Ascending aorta (tissue), 2 donors: Measurements from ENCODE around the gene EIF3J. TPM values are rescaled to one million over a fixed set of nuclear protein-coding genes. Genes with fewer than 3 reads are reported as not detected.

Source experiments
- DNase-seq, 2 donors: peaks; one replicate each; pipeline ENCODE4 v3.0.0-alpha.2; 2019; ENCODE audit warnings: low spot score in 2 of 2
- H3K27ac ChIP-seq, 2 donors: fragments of 200-600 bp; sonication (generic); one replicate each; pipeline ENCODE4 v1.5.1; 2016 to 2017; ENCODE audit warnings: mild to moderate bottlenecking in 1 of 2
- H3K27me3 ChIP-seq: fragments of 200-600 bp; sonication (generic); one replicate; pipeline ENCODE4 v1.5.1; 2017
- H3K36me3 ChIP-seq, 2 donors: fragments of 200-600 bp; sonication (generic); one replicate each; pipeline ENCODE4 v1.5.1; 2016
- H3K4me1 ChIP-seq, 2 donors: fragments of 200-600 bp; sonication (generic); one replicate each; pipeline ENCODE4 v1.5.1; 2016 to 2017; ENCODE audit warnings: mild to moderate bottlenecking in 1 of 2
- H3K4me3 ChIP-seq, 2 donors: fragments of 200-600 bp; sonication (generic); one replicate each; pipeline ENCODE4 v1.5.1; 2016 to 2017; ENCODE audit warnings: mild to moderate bottlenecking in 1 of 2
- H3K9me3 ChIP-seq, 2 donors: fragments of 200-600 bp; sonication (generic); one replicate each; pipeline ENCODE4 v1.5.1; 2016
- intact Hi-C: fragments of 100-400 bp; cut with DNase I; formaldehyde crosslinking; loops from one replicate; pipeline ENCODE4 v1.15.1; 2023
- total RNA-seq: library from RNA; depleted of rRNA; stranded (reverse); fragments of >200 nt; gene quantifications from one replicate; pipeline ENCODE4 v1.1.0, GENCODE V29; 2016
- TF ChIP-seq, protein P1 (sequence below), 3 experiments: fragments of 200-600 bp in 2 of 3; fragments of 450-650 bp in 1 of 3; sonication (generic) in 2 of 3; IDR thresholded peaks; one replicate each; pipeline ENCODE4 v1.5.1; 2016 to 2019; ENCODE audit warnings: antibody characterized with exemption in 3 of 3, mild to moderate bottlenecking in 1 of 3, moderate library complexity in 1 of 3

Gene EIF3J
- total RNA-seq, 1 donor from 2014 or later: 22.8 TPM

DNA sequence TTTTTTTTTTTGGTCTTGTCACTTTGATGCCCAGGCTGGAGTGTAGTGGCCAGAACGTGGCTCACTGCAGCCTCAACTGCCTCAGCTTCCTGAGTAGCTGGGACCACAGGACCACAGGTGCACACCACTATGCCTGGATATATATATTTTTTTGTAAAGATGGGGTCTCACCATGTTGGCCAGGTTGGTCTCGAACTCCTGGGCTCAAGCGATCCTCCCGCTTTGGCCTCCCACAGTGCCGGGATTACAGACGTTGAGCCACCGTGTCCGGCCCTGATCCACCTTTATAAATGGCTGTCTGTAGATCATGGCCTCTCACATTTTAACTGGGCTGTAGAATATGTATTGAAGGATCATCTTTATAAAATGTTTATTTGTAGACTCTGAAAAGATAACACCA, 1.9 kb upstream of the EIF3J start:
- DNase-seq: no peak

DNA sequence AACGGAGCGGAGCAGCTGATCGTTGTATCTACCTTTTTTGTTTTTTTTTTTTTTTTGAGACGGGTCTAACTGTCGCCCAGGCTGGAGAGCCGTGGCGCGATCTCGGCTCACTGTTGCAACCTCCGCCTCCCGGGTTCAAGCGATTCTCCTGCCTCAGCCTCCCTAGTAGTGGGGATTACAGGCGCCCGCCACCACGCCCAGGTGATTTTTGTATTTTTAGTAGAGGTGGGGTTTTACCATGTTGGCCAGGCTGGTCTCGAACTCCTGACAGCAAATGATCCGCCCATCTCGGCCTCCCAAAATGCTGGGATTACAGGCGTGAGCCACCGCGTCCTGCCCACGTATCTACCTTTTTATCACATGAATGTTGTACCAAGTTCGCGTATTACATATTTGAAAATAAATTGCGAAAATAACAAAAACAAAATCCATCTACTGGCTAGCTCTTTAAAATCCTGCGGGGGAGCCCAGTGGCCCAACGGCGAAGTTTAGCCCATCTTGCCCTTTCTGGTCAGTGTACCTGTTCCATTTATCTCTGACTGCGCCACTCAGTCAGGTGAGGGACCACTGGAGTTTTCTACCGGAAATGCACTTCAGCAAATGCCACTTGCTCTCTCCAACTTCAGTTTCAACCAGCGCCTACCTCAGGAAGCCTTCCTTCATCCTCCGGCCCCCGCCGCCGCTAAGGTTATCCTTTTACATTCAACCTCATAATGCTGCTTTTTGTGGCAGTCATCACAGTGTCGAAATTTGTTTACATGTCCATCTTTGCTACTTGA, 1.2 kb upstream of the EIF3J start:
- intact Hi-C loops: loop anchor here (1.0 to 5.0 kb wide), 4 partner anchors 108 to 667 kb away; partner anchors contain the start of genes CTDSPL2 and GOLM2
- H3K36me3 ChIP-seq: peaks cover 4 to 16% of the 10 kb centered on the region in 2 donors
- H3K27me3 ChIP-seq: no peaks in the 10 kb centered on the region
- H3K4me3 ChIP-seq: peak overlapping the region; percentile 75 to 88
- no peaks in the 10 kb centered on the region for H3K9me3 ChIP-seq
- TF ChIP-seq, protein P1, sequence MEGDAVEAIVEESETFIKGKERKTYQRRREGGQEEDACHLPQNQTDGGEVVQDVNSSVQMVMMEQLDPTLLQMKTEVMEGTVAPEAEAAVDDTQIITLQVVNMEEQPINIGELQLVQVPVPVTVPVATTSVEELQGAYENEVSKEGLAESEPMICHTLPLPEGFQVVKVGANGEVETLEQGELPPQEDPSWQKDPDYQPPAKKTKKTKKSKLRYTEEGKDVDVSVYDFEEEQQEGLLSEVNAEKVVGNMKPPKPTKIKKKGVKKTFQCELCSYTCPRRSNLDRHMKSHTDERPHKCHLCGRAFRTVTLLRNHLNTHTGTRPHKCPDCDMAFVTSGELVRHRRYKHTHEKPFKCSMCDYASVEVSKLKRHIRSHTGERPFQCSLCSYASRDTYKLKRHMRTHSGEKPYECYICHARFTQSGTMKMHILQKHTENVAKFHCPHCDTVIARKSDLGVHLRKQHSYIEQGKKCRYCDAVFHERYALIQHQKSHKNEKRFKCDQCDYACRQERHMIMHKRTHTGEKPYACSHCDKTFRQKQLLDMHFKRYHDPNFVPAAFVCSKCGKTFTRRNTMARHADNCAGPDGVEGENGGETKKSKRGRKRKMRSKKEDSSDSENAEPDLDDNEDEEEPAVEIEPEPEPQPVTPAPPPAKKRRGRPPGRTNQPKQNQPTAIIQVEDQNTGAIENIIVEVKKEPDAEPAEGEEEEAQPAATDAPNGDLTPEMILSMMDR (IDR thresholded peaks at IDR 0.05): no peak
- peak overlapping the region; percentile 96 to 98 for H3K27ac ChIP-seq
- no peak for DNase-seq
- H3K4me1 ChIP-seq: peaks cover 6 to 24% of the 10 kb centered on the region in 2 donors

More for the DNA sequence above, 1.9 kb upstream of the EIF3J start:
- Histone ChIP-seq H3K27me3 (no peaks in the 10 kb centered on the region), H3K4me3 (peak overlapping the region; percentile 75 to 88), H3K36me3 (peaks cover 0 to 11% of the 10 kb centered on the region in 2 donors), H3K9me3 (no peaks in the 10 kb centered on the region), H3K27ac (peak overlapping the region; percentile 96 to 98), H3K4me1 (peaks cover 6 to 21% of the 10 kb centered on the region in 2 donors)
- TF ChIP-seq, protein P1 (IDR thresholded peaks at IDR 0.05): no peak
- intact Hi-C loops: loop anchor here (5.0 kb wide), 2 partner anchors 192 to 667 kb away; no protein-coding TSS in a partner anchor

DNA sequence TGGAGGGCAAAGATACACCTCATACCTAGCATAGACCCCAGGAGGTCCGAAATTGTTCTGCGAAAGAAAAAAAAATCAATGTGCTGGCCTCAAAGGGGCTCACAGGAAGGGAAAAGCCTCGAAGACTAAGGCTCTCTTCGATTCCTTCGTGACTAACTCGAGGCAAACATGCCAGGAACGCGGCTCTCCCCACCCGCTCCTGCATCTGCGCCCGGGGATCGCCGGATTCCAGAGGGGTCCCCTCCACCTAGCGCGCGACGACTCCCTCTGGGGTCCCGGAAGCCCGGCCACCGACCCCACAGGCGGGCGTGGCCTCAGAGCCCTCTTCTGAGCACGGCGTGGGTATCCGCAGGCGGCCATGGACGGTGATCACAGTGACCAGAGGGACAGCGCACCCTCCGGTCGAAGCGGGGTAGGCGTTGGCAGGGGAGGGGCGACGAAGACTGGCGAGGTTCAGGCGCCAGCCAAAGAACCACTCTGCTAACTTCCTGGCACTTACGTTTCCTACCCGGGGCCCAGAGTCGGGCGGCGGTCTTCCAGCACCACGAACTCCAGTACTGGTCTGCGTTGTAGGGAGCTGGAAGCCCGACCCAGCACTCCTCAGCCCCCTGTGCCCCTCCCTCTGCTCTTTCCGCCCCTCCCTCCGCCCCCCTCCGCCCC, 515 bp upstream of the EIF3J start:
- TF ChIP-seq, protein P1 (IDR thresholded peaks at IDR 0.05): peak; percentile 43 to 62 (median 59)
- Histone ChIP-seq H3K9me3 (no peaks in the 10 kb centered on the region), H3K36me3 (peaks cover 4 to 16% of the 10 kb centered on the region in 2 donors), H3K27me3 (no peaks in the 10 kb centered on the region), H3K4me3 (peak overlapping the region; percentile 75 to 88), H3K27ac (peak overlapping the region; percentile 96 to 98), H3K4me1 (peaks cover 6 to 29% of the 10 kb centered on the region in 2 donors)
- intact Hi-C loops: loop anchor here (1.0 to 5.0 kb wide), 4 partner anchors 109 to 666 kb away; partner anchors contain the start of genes CTDSPL2 and GOLM2
- DNase-seq: peak; percentile 61 to 93

DNA sequence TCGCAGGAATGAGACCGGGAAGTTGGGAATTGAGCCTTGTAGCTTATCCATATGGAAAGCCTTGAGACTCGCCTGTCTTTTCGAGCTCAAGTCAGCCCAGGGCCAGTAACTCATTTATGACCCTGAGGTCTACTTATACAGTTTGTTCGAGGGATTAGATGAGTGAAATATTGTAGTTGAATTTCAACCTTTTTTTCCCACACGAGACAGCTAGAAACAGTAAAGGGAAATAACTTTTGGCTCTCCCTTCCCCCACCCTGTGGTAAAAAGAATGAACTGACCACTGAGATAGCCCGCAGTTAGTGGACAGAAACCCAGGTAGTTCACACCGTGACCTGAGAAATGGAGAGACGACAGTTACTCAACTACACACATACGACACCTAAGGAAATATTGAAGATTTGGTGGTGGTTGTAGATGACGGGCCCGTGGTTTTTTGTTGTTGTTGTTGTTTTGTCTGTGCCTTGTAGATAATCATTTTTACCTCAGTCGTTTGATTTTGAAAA, 841 bp downstream of the EIF3J start:
- H3K27ac ChIP-seq: peak overlapping the region; percentile 96 to 98
- no peaks in the 10 kb centered on the region for H3K9me3 ChIP-seq
- H3K4me1 ChIP-seq: peaks cover 12 to 38% of the 10 kb centered on the region in 2 donors
- DNase-seq: no peak
- peak overlapping the region; percentile 75 to 88 for H3K4me3 ChIP-seq
- H3K36me3 ChIP-seq: peaks cover 4 to 16% of the 10 kb centered on the region in 2 donors
- intact Hi-C loops: loop anchor here (2.0 to 5.0 kb wide), 3 partner anchors 190 to 665 kb away; partner anchors contain the start of gene GOLM2
- TF ChIP-seq, protein P1 (IDR thresholded peaks at IDR 0.05): no peak
- H3K27me3 ChIP-seq: no peaks in the 10 kb centered on the region

DNA sequence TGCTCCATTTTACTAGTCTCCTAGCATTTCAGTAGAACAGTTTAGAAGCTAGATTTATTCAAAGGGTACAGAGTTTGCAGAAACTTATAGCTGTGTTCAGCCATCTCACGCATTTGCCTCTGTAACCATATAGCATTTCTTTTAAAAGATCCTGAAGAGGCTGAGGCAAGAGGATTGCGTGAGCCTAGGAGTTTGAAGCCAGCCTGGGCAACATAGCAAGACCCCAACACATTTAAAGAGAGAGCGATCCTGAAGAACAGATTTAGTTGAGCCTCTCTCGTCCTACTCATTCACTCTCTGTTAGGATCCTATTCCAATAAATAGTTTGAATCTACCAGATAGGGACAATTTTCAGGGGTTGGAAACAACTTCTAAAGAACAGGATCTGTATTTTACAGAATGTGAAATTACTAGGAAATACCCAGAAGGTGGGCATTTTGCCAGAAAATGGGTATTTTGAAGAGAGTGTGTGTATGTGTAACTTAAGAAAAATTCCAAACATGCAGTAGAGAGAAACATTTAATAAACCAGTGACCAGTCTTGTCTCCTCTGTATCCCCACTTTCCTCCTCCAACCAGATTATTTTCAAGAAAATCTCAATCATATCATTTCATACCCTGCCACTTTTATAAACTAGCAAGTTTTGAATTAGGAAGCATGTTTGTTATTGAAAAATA, 4.5 kb downstream of the EIF3J start:
- H3K4me1 ChIP-seq: peaks cover 10 to 41% of the 10 kb centered on the region in 2 donors
- H3K36me3 ChIP-seq: peaks cover 4 to 12% of the 10 kb centered on the region in 2 donors
- peak overlapping the region; percentile 15 to 62 for H3K27ac ChIP-seq
- H3K9me3 ChIP-seq: no peaks in the 10 kb centered on the region
- no peak for DNase-seq
- H3K4me3 ChIP-seq: no peak overlapping the region
- no peaks in the 10 kb centered on the region for H3K27me3 ChIP-seq
- TF ChIP-seq, protein P1 (IDR thresholded peaks at IDR 0.05): no peak
- intact Hi-C loops: no loop called here
